Lower leg skin (tissue), 3 donors: Measurements from ENCODE around the gene GRIN3A.

ENCODE experiments used
- POLR2A ChIP-seq, 2 donors: fragments of 450-650 bp; IDR thresholded peaks; one replicate each; pipeline ENCODE4 v1.6.1; 2016 to 2017; ENCODE audit warnings: antibody characterized with exemption in 2 of 2, mild to moderate bottlenecking in 1 of 2, moderate library complexity in 1 of 2
- TF ChIP-seq, protein P1 (sequence below), 3 donors: fragments of 450-650 bp; IDR thresholded peaks; one replicate each; pipeline ENCODE4 v1.5.1; 2016; ENCODE audit warnings: antibody characterized with exemption in 3 of 3, mild to moderate bottlenecking in 3 of 3, moderate library complexity in 2 of 3

DNA sequence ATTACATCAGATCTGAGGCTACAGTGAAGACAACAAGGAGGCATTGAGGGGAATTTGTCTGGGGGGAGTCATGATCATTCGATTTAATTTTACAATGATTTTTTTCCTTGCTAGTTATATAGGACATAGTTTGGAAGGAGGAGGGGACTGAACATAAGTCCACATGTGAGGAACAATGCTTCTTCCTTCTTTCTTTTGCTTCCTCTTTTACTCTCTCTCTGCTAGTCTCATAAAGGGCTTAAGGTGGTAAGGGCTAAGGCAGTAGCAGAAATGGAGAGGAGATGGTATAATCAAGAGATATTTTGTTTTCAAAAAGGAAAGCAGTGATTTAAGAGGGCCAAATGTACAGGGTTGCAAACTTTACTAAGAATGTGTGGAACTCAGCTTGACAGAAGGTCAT lies 64.3 kb downstream of the GRIN3A start:
- TF ChIP-seq, protein P1, sequence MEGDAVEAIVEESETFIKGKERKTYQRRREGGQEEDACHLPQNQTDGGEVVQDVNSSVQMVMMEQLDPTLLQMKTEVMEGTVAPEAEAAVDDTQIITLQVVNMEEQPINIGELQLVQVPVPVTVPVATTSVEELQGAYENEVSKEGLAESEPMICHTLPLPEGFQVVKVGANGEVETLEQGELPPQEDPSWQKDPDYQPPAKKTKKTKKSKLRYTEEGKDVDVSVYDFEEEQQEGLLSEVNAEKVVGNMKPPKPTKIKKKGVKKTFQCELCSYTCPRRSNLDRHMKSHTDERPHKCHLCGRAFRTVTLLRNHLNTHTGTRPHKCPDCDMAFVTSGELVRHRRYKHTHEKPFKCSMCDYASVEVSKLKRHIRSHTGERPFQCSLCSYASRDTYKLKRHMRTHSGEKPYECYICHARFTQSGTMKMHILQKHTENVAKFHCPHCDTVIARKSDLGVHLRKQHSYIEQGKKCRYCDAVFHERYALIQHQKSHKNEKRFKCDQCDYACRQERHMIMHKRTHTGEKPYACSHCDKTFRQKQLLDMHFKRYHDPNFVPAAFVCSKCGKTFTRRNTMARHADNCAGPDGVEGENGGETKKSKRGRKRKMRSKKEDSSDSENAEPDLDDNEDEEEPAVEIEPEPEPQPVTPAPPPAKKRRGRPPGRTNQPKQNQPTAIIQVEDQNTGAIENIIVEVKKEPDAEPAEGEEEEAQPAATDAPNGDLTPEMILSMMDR (IDR thresholded peaks at IDR 0.05) = no peak
- TF ChIP-seq POLR2A (IDR thresholded peaks at IDR 0.05) = no peak
